Measurements from ENCODE around the gene PUSL1. TPM values are rescaled to one million over a fixed set of nuclear protein-coding genes. Genes with fewer than 3 reads are reported as not detected.

Gene PUSL1
- total and polyA plus RNA-seq, 2 experiments from 2014 or later = 41.5 to 55.8 TPM

GRCh38 chr1:1338278-1338677 lies 29.9 kb downstream of the PUSL1 start:
- Histone ChIP-seq H3K27ac (ENCODE audit: low read depth) (no peak overlapping the region), H3K27me3 (ENCODE audit: insufficient read depth) (no peaks in the 10 kb centered on the region), H3K79me2 (replicated peaks; ENCODE audit: insufficient read depth) (no peaks in the 10 kb centered on the region), H3K36me3 (ENCODE audit: insufficient read depth) (no peaks in the 10 kb centered on the region), H3K4me3 (no peak overlapping the region), H3K4me1 (ENCODE audit: insufficient read depth) (no peaks in the 10 kb centered on the region), H3K9me2 (ENCODE audit: insufficient read depth) (no peaks in the 10 kb centered on the region), H3K4me2 (no peak overlapping the region), H3F3A (replicated peaks; ENCODE audit: low read depth) (peaks cover 15% of the 10 kb centered on the region), H4K20me1 (replicated peaks; ENCODE audit: insufficient read depth) (no peaks in the 10 kb centered on the region), H2AFZ (no peak overlapping the region)
- Mint-ChIP-seq H3K4me1 (no peaks in the 10 kb centered on the region; the same call in 2 of the 3 replicates), H3K36me3 (ENCODE audit: low read depth) (peaks cover 18% of the 10 kb centered on the region), H3K4me3 (no peak overlapping the region), H3K9me3 (no peaks in the 10 kb centered on the region; the same call in 2 of the 3 replicates), H3K27ac (no peak overlapping the region), H3K27me3 (ENCODE audit: insufficient read depth, low read depth, poor library complexity) (peaks cover 6% of the 10 kb centered on the region)
- DNase-seq (ENCODE audit: low spot score) (no peak), ATAC-seq (no peak)
- no peak for TF ChIP-seq REST (IDR thresholded peaks at IDR 0.05; ENCODE audit: unreplicated experiment)
- no peak for TF ChIP-seq CTCF (conservative IDR thresholded peaks at IDR 0.05; ENCODE audit: low read depth in 2 of 2)
- TF ChIP-seq ZNF331 (CRISPR knock-in tag; IDR thresholded peaks at IDR 0.05; ENCODE audit: low read depth) = no peak
- no peak for TF ChIP-seq ETS1 (IDR thresholded peaks at IDR 0.05)
- no peak for TF ChIP-seq ZNF114 (CRISPR knock-in tag; IDR thresholded peaks at IDR 0.05)
- no peak for TF ChIP-seq NANOG (IDR thresholded peaks at IDR 0.05; ENCODE audit: borderline replicate concordance)
- TF ChIP-seq EZH2phosphoT487 (IDR thresholded peaks at IDR 0.05; ENCODE audit: unreplicated experiment) = no peak
- no peak for TF ChIP-seq POLR2AphosphoS5 (IDR thresholded peaks at IDR 0.05; ENCODE audit: low read depth)
- no peak for TF ChIP-seq ZNF462 (CRISPR knock-in tag; IDR thresholded peaks at IDR 0.05)
- no peak for TF ChIP-seq CREB1 (CRISPR knock-in tag; IDR thresholded peaks at IDR 0.05; ENCODE audit: low read depth)

Measured in GM23338 (cell line).